ENCODE results near the gene STARD5. TPM values are rescaled to one million over a fixed set of nuclear protein-coding genes. Genes with fewer than 3 reads are reported as not detected.

STARD5 gene
- total and polyA plus RNA-seq, 2 of the 4 experiments (the other 2 are of a cell fraction), result 5.0 to 22.8 TPM

DNA sequence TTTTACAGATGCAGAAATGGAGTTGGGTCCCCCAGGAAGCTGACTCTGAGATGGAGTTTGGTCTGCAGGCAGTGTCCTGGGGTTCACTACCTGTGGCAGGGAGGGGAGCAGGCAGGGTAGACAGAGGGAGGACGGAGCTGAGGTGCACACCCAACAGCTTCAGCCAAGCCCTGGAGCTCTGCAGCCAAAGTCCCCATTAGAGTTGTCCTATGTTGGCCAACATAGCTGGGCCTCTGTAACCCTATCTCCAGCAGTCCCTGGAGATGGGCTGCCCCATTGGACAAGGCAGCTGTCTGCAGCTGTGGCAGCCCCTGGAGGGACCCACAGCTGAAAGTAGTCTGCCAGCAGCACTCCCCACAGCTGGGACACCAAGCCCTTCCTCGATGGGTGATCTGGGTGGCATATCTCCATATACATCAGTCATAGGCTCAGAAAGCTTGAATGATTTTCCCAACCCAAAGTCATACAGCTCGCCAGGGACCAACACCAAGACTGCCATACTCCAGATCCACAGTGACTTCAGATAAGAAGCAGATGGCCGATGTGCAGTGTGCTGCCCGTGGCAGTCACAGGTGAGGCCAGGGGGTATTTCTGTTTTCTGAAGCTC lies 31.9 kb downstream of the STARD5 start:
- Histone ChIP-seq H4K91ac (ENCODE audit: insufficient read depth, low read depth, low read length) (no peak overlapping the region), H3K4ac (ENCODE audit: low read depth, low read length) (no peak overlapping the region), H2AK5ac (ENCODE audit: low read depth, low read length) (no peak overlapping the region), H3K4me3 (ENCODE audit: insufficient read depth, low read depth, low read length) (no peak overlapping the region), H2BK15ac (ENCODE audit: low read depth, low read length) (no peak overlapping the region), H2AK9ac (replicated peaks; ENCODE audit: low read depth, low read length, poor library complexity) (no peak overlapping the region), H2BK120ac (ENCODE audit: low read depth, low read length) (no peak overlapping the region), H3K23ac (ENCODE audit: low read depth, low read length) (no peak overlapping the region), H4K20me1 (ENCODE audit: insufficient read depth, low read length) (no peaks in the 10 kb centered on the region), H2BK5ac (ENCODE audit: low read depth, low read length, poor library complexity, severe bottlenecking) (no peak overlapping the region), H4K5ac (ENCODE audit: low read depth, low read length) (no peak overlapping the region), H3K4me1 (ENCODE audit: control insufficient read depth, insufficient read depth, low read length) (no peaks in the 10 kb centered on the region), H3K56ac (ENCODE audit: extremely low read depth, insufficient read depth, low read length) (no peak overlapping the region), H3K18ac (ENCODE audit: low read depth, low read length) (no peak overlapping the region), H3K27ac (ENCODE audit: insufficient read depth, low read length) (no peak overlapping the region), H3K9me1 (ENCODE audit: insufficient read depth, low read length) (peaks cover 11% of the 10 kb centered on the region; the same call in 1 of the 2 replicates), H3K79me1 (ENCODE audit: low read depth in 1 of 2, low read length in 2 of 2) (no peaks in the 10 kb centered on the region), H3K9ac (ENCODE audit: low read depth, low read length) (no peak overlapping the region), H3K36me3 (ENCODE audit: control insufficient read depth, insufficient read depth, low read length) (peaks cover 18% of the 10 kb centered on the region; the same call in 1 of the 2 replicates), H2BK20ac (ENCODE audit: low read depth, low read length) (no peak overlapping the region), H3K9me3 (ENCODE audit: control insufficient read depth, insufficient read depth, low read length) (no peaks in the 10 kb centered on the region), H3K27me3 (ENCODE audit: control insufficient read depth, insufficient read depth, low read length) (no peaks in the 10 kb centered on the region), H4K8ac (ENCODE audit: low read depth in 2 of 2, low read length in 2 of 2) (no peak overlapping the region), H2AFZ (replicated peaks; ENCODE audit: low read length, poor library complexity) (no peak overlapping the region), H3K14ac (replicated peaks; ENCODE audit: low read depth, low read length) (no peak overlapping the region), H3K4me2 (ENCODE audit: low read depth, low read length) (no peak overlapping the region)
- intact Hi-C loops (cut with micrococcal nuclease), result no loop called here
- dilution Hi-C loops (cut with HindIII; ENCODE audit: low sequenced_read_pairs, unreplicated experiment), result no loop called here
- 83% methylated on average over 1 of the region's 5 CpGs; no CpG with 5 or more reads in 1 of the 2 experiments for WGBS, 2 experiments (ENCODE audit: extremely low coverage in 2 of 2, insufficient read length in 1 of 2)
- in situ Hi-C loops (cut with MboI; ENCODE audit: low sequenced_read_pairs), result no loop called here
- ATAC-seq (ENCODE audit: low read depth), result no peak
- DNase-seq, result no peak
- ChIA-PET POLR2A (ENCODE audit: unreplicated experiment) (no interaction called here), CTCF (interaction anchor here (1.5 kb wide), 1 partner anchor 26 kb away, joined by 8 read pairs; no protein-coding TSS in a partner anchor)
- TF ChIP-seq MAZ (IDR thresholded peaks at IDR 0.05; ENCODE audit: borderline replicate concordance, low read depth, low read length), result no peak
- TF ChIP-seq RAD21 (IDR thresholded peaks at IDR 0.05; ENCODE audit: low read length), result no peak
- no peak for TF ChIP-seq NFE2L2 (IDR thresholded peaks at IDR 0.05; ENCODE audit: low read depth, low read length)
- no peak for TF ChIP-seq CHD1 (IDR thresholded peaks at IDR 0.05; ENCODE audit: low read depth, low read length)
- no peak for TF ChIP-seq CEBPB (IDR thresholded peaks at IDR 0.05; ENCODE audit: low read depth, low read length)
- TF ChIP-seq FOS (IDR thresholded peaks at IDR 0.05; ENCODE audit: low read depth, low read length), result no peak
- TF ChIP-seq, protein P1, sequence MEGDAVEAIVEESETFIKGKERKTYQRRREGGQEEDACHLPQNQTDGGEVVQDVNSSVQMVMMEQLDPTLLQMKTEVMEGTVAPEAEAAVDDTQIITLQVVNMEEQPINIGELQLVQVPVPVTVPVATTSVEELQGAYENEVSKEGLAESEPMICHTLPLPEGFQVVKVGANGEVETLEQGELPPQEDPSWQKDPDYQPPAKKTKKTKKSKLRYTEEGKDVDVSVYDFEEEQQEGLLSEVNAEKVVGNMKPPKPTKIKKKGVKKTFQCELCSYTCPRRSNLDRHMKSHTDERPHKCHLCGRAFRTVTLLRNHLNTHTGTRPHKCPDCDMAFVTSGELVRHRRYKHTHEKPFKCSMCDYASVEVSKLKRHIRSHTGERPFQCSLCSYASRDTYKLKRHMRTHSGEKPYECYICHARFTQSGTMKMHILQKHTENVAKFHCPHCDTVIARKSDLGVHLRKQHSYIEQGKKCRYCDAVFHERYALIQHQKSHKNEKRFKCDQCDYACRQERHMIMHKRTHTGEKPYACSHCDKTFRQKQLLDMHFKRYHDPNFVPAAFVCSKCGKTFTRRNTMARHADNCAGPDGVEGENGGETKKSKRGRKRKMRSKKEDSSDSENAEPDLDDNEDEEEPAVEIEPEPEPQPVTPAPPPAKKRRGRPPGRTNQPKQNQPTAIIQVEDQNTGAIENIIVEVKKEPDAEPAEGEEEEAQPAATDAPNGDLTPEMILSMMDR (conservative IDR thresholded peaks at IDR 0.05; ENCODE audit: low read depth, low read length), result no peak
- TF ChIP-seq, protein P2, sequence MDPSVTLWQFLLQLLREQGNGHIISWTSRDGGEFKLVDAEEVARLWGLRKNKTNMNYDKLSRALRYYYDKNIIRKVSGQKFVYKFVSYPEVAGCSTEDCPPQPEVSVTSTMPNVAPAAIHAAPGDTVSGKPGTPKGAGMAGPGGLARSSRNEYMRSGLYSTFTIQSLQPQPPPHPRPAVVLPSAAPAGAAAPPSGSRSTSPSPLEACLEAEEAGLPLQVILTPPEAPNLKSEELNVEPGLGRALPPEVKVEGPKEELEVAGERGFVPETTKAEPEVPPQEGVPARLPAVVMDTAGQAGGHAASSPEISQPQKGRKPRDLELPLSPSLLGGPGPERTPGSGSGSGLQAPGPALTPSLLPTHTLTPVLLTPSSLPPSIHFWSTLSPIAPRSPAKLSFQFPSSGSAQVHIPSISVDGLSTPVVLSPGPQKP (IDR thresholded peaks at IDR 0.05; ENCODE audit: borderline replicate concordance, low read depth, low read length), result no peak
- no peak for TF ChIP-seq MXI1 (IDR thresholded peaks at IDR 0.05; ENCODE audit: borderline replicate concordance, low read depth, low read length)
- TF ChIP-seq MAFK (IDR thresholded peaks at IDR 0.05; ENCODE audit: low read depth, low read length), result no peak
- TF ChIP-seq SMC3 (IDR thresholded peaks at IDR 0.05; ENCODE audit: low read depth, low read length), result no peak
- no TSS peak for BruUV-seq (replicated peaks)

Data from IMR-90 (cell line).